Nephron progenitor cell (in vitro differentiated cells): ENCODE data around the gene HOXD11.

Experiments
- DNase-seq: peaks from one replicate; pipeline ENCODE4 v3.0.0; 2021
- H3K27ac Mint-ChIP-seq: 2 replicates; pipeline ENCODE4 v1.8.0; 2021; ENCODE audit warnings: mild to moderate bottlenecking, moderate library complexity, mixed read lengths
- H3K27me3 Mint-ChIP-seq: 2 replicates; pipeline ENCODE4 v1.8.0; 2021; ENCODE audit warnings: mild to moderate bottlenecking, low read depth, mixed read lengths; ENCODE audit not compliant: poor library complexity
- H3K36me3 Mint-ChIP-seq: 2 replicates; pipeline ENCODE4 v1.8.0; 2021; ENCODE audit warnings: low read depth, mixed read lengths
- H3K4me1 Mint-ChIP-seq: 2 replicates; pipeline ENCODE4 v1.8.0; 2021; ENCODE audit warnings: mixed read lengths
- H3K4me3 Mint-ChIP-seq: 2 replicates; pipeline ENCODE4 v1.8.0; 2021; ENCODE audit warnings: mild to moderate bottlenecking, moderate library complexity, mixed read lengths
- H3K9me3 Mint-ChIP-seq: 2 replicates; pipeline ENCODE4 v1.8.0; 2021; ENCODE audit warnings: mild to moderate bottlenecking, moderate library complexity, mixed read lengths
- CTCF ChIP-seq: fragments of 200-600 bp; sonication (generic); IDR thresholded peaks from 2 replicates; pipeline ENCODE4 v1.5.0; 2021; ENCODE audit warnings: antibody characterized with exemption

HOXD11 gene

GRCh38 chr2:176129813-176130146 lies 22.7 kb downstream of the HOXD11 start:
- Mint-ChIP-seq H3K4me1 (peaks cover 63% of the 10 kb centered on the region), H3K36me3 (peaks cover 12% of the 10 kb centered on the region), H3K27me3 (peaks cover 5% of the 10 kb centered on the region), H3K4me3 (peak overlapping the region; percentile 95), H3K27ac (peak overlapping the region; percentile 86), H3K9me3 (no peaks in the 10 kb centered on the region)
- DNase-seq, result no peak
- TF ChIP-seq CTCF, result no peak

DNA sequence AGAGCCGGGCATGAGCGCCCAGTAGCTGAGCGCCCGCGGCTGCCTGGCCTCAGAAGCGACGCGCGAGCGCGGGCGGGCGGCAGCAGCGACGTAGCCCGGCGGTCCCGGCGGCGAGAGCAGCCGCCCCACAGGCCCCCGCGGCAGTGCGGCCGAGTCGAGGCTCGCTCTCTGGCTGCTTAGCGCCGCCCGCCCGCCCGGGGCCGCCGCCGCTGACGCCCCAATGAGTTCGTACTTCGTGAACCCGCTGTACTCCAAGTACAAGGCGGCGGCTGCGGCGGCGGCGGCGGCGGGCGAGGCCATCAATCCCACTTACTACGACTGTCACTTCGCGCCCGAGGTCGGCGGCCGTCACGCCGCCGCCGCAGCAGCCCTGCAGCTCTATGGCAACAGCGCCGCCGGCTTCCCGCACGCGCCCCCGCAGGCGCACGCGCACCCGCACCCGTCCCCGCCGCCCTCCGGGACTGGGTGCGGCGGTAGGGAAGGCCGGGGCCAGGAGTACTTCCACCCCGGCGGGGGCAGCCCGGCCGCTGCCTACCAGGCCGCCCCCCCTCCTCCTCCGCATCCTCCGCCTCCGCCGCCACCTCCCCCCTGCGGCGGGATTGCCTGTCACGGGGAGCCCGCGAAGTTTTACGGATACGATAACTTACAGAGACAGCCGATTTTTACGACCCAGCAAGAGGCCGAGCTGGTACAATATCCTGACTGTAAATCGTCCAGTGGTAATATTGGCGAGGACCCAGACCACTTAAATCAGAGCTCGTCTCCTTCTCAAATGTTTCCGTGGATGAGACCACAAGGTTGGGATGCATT lies 23.3 kb downstream of the HOXD11 start:
- peaks cover 6% of the 10 kb centered on the region for H3K27me3 Mint-ChIP-seq
- peak overlapping the region; percentile 100 for H3K27ac Mint-ChIP-seq
- peak overlapping the region; percentile 100 for H3K4me3 Mint-ChIP-seq
- peak; percentile 89 for DNase-seq
- H3K4me1 Mint-ChIP-seq, result peaks cover 63% of the 10 kb centered on the region
- H3K9me3 Mint-ChIP-seq, result no peaks in the 10 kb centered on the region
- TF ChIP-seq CTCF, result no peak
- H3K36me3 Mint-ChIP-seq, result peaks cover 9% of the 10 kb centered on the region

DNA sequence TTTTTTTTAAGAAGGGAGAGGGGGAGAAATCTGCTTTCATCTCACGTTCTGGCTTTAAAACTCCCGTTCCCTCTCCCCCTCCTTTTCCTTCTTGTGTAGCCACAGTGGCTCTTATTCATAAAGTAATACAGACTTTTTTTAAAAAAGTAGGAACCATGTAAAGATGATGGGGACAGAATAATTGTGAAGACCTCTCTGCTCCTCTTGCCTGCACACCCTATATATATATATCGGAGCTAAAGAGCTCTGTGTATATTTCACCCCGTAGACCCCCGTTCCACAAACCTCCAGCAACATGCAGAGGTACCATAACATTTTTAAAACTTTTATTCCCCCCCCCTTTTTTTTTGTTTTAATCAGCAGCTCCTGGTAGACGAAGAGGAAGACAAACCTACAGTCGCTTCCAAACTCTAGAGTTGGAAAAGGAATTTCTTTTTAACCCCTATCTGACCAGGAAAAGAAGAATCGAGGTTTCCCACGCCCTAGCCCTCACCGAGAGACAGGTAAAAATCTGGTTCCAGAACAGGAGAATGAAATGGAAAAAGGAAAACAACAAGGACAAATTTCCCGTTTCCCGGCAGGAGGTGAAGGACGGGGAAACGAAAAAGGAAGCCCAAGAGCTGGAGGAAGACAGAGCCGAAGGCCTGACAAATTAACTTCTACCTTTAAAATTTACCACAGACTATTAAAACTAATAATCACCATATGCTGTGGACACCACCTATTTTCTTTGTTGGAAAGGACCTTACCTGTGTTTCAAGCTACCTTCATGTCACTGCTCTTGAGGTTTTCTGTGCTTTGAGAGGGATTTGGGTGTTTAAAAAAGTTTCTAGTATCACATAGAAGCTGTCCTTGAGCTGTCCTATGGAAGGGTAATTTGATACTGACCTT lies 24.1 kb downstream of the HOXD11 start:
- Mint-ChIP-seq H3K27ac (peak overlapping the region; percentile 100), H3K27me3 (peaks cover 14% of the 10 kb centered on the region), H3K4me3 (peak overlapping the region; percentile 100), H3K36me3 (peaks cover 9% of the 10 kb centered on the region), H3K4me1 (peaks cover 58% of the 10 kb centered on the region), H3K9me3 (no peaks in the 10 kb centered on the region)
- no peak for TF ChIP-seq CTCF
- DNase-seq, result no peak

GRCh38 chr2:176131848-176132158 lies 24.7 kb downstream of the HOXD11 start:
- H3K27me3 Mint-ChIP-seq, result peaks cover 15% of the 10 kb centered on the region

More at GRCh38 chr2:176131848-176132158, 24.7 kb downstream of the HOXD11 start:
- DNase-seq, result no peak
- Mint-ChIP-seq H3K27ac (peak overlapping the region; percentile 100), H3K9me3 (no peaks in the 10 kb centered on the region), H3K4me1 (peaks cover 52% of the 10 kb centered on the region), H3K36me3 (peaks cover 9% of the 10 kb centered on the region), H3K4me3 (peak overlapping the region; percentile 100)
- TF ChIP-seq CTCF, result no peak
